GM18951 (cell line): ENCODE measurements around the gene STX8.
"Not testable (repeated sequence)": the region's sequence is repeated elsewhere in the genome, so short reads cannot be mapped to it uniquely, and the experiment has no call there.

Experiments
- POLR2A ChIP-seq: IDR thresholded peaks from 4 replicates; pipeline ENCODE4 v1.6.1; 2011; ENCODE audit warnings: mild to moderate bottlenecking; ENCODE audit not compliant: insufficient read length, insufficient read depth; ENCODE audit errors: extremely low read depth
- in situ Hi-C: fragments of 300-500 bp; cut with MboI; formaldehyde crosslinking; loops from one replicate; pipeline ENCODE4 v1.12.0; 2022; ENCODE audit warnings: low sequenced_read_pairs, mixed read lengths, inconsistent platforms; ENCODE audit not compliant: unreplicated experiment

STX8 gene

DNA sequence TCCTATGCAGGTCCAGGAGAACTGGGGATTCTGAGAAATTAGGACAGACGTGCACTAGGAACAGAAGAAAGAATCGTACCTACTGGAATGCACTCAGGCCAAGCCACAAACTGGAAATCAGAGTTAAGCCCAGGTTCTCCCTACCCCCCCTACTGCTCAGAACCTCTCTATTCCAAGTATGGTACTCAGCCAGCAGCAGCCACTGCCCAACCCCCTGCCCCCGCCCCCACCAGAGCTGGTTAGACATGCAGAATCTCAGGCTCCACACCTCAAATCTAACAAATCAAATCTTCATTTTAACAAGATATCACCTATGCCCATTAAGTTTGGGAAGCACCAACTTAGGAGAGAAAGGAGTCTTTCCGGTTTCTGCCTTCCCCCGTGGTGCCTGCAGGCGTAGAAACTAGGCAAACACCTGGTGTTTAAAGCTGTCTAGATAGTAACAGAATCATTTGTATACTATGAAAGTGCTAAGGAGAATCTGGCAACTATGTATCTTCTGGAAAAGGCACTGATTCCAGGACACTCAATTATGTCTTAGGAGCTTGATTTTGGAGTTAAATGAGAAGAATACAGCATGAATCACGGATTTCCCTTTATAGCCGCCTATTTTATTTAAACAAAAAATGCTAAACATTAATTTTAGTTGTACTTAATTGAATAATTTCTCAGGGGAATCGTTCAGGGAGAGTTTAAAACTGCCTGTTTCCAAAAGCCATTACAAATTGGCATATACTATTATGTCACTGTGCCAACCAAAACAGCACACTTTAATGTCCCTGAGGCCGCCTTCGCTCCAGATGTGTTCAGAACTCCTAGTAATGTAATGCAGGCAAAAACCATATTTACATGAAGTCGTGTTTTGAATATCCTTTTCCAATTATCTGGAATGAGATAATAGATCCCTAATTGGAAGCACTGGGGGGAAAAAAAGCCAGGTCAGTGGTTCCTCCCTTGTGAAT is 166.5 kb downstream of the STX8 start:
- TF ChIP-seq POLR2A, result no peak
- in situ Hi-C loops, result no loop called here

GRCh38 chr17:9408381-9408780 is 167.2 kb downstream of the STX8 start:
- in situ Hi-C loops, result no loop called here
- TF ChIP-seq POLR2A, result no peak

- TF ChIP-seq POLR2A, result no peak
- in situ Hi-C loops, result no loop called here
These were observed 169.5 kb downstream of the STX8 start for GRCh38 chr17:9406046-9406606.

DNA sequence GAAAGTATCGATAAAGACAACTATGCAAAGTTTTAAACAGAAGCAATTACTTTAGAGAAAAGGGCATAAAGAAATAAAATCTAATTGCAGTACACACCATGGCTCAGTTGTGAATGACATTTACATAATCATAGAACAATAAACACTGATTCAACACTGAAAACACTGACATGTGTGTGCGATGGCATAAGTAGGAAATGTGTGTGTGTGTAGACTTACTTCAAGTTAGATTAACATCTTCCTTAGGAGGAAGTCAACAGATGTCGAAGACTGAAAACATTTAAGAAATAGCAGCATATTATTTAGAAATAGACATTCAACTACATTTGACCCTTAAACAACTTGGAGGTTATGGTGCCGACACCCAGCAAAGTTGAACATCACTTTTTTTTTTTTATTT is 172.4 kb downstream of the STX8 start:
- TF ChIP-seq POLR2A, result no peak
- in situ Hi-C loops, result no loop called here

GRCh38 chr17:9402590-9403199 is 172.9 kb downstream of the STX8 start:
- no peak for TF ChIP-seq POLR2A
- in situ Hi-C loops, result no loop called here

DNA sequence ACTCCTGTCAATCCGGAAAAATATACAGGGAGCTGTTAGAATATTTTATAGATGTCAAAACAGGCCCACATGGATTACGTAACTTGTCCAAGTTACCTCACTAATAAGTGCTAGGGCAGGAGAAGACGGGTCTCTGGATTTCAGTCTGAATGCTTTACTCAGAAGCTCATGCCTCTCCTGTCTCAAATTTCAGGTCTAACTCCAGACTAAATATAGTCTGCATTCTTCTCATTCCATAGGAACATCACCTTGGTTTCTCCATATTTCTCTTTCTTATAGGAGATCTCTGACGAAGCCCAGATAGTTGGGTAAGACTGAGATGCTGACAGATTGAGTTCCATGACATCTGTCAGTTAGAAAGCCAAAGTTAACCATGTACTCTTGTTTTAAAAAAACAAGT is 174.2 kb downstream of the STX8 start:
- in situ Hi-C loops, result no loop called here

GRCh38 chr17:9389111-9389527 is 186.5 kb downstream of the STX8 start:
- no peak for TF ChIP-seq POLR2A
- in situ Hi-C loops, result no loop called here

More for the DNA sequence above, 174.2 kb downstream of the STX8 start:
- no peak for TF ChIP-seq POLR2A

DNA sequence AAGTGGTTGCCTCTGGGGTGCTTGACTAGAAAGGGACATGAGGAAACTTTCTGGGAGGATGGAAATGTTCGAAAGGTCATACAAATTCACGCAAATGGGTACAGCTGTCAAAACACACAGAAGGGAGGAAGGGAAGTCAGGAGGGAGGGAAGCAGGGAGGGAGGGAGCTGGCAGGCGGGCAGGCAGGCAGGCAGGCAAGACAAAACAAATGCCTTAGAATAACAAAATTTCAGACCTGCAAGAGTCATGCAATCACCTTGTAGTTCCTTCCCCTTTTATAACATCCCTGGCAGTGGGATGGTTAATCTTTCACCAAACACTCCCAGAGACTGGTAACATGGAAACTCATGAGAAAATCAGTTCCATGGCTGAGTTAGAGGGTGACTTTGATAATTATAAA is 189.2 kb downstream of the STX8 start:
- in situ Hi-C loops, result no loop called here
- TF ChIP-seq POLR2A, result no peak

GRCh38 chr17:9383826-9384225 is 191.8 kb downstream of the STX8 start:
- in situ Hi-C loops, result no loop called here
- no peak for TF ChIP-seq POLR2A

GRCh38 chr17:9382626-9383025 is 193.0 kb downstream of the STX8 start:
- no peak for TF ChIP-seq POLR2A
- in situ Hi-C loops, result no loop called here

DNA sequence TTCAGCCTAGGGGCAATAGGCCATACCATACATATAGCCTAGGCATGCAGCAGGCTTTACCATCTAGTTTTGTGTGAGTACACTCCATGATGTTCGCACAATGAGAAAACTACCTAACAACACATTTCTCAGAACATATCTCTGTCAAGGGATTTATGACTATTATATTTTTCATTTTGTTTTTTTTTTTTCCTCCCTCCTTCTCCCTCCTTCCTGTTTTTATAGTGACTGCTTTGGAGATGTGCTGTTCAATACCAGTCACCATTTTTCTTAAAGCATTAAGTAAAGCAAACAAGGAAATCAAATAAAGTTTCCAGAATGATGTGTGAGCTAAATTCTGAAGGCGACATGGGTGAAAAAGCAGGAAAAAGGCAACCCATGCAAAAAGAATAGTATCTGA is 194.6 kb downstream of the STX8 start:
- TF ChIP-seq POLR2A, result no peak
- in situ Hi-C loops, result no loop called here

DNA sequence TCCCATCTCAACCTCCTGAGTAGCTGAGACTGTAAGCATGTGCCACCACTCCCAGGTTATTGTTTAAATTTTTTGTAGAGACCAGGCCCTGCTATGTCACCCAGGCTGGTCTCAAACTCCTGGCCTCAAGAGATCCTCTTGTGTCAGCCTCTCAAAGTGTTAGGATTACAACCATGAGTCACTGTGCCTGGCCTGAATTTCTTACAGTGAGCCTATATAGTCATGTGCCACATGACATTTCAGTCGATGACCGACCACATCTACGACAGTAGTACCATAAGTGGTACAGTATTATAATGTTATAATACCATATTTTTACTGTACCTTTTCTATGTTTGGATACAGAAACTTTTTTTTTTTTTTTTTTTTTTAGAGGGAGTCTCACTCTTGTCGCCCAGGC is 195.3 kb downstream of the STX8 start:
- in situ Hi-C loops, result no loop called here
- no peak for TF ChIP-seq POLR2A

DNA sequence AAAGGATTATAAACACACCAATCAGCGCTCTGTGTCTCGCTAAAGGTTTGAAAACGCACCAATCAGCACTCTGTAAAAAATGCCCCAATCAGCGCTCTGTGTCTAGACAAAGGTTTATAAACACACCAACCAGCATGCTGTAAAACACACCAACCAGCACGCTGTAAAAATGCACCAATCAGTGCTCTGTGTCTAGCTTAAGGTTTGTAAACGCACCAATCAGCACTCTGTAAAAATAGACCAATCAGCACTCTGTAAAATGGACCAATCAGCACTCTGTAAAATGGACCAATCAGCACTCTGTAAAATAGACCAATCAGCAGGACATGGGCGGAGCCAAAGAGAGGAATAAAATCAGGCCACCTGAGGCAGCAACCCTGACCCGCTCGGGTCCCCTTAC is 199.4 kb downstream of the STX8 start:
- in situ Hi-C loops, result not testable (repeated sequence)

GRCh38 chr17:9371019-9371418 is 204.6 kb downstream of the STX8 start:
- TF ChIP-seq POLR2A, result no peak
- in situ Hi-C loops, result no loop called here
